Activated CD4-positive, alpha-beta T cell treated with anti-CD3 and anti-CD28 coated beads, Interleukin-2, Interleukin-6, amounts not matched to agents 100 ng/mL and 50 ng/mL, durations not matched to agents 16 hours and 8 hours (primary cell): ENCODE measurements around the gene KANK2.
"Not testable (repeated sequence)": the region's sequence is repeated elsewhere in the genome, so short reads cannot be mapped to it uniquely, and the experiment has no call there.

Experiments used
- DNase-seq: peaks from one replicate; pipeline ENCODE4 v3.0.0-alpha.2; 2020

Gene KANK2

GRCh38 chr19:11169896-11170678, 27.3 kb downstream of the KANK2 start:
- DNase-seq, result no peak

GRCh38 chr19:11168568-11168967, 28.8 kb downstream of the KANK2 start:
- DNase-seq, result no peak

GRCh38 chr19:11166281-11167142, 30.8 kb downstream of the KANK2 start:
- DNase-seq, result no peak

GRCh38 chr19:11165486-11166030, 31.8 kb downstream of the KANK2 start:
- DNase-seq, result no peak

- no peak for DNase-seq
Observed at GRCh38 chr19:11164879-11165406, 32.4 kb downstream of the KANK2 start.

- no peak for DNase-seq
Observed at GRCh38 chr19:11164296-11164695, 33.0 kb downstream of the KANK2 start.

- DNase-seq, result not testable (repeated sequence)
Observed at GRCh38 chr19:11160440-11160768, 36.9 kb downstream of the KANK2 start.

GRCh38 chr19:11159598-11160439, 37.5 kb downstream of the KANK2 start:
- no peak for DNase-seq

- DNase-seq, result peak; percentile 99
Observed at GRCh38 chr19:11155373-11156120, 41.8 kb downstream of the KANK2 start, which contains the start of gene SPC24. SPC24 (minus strand) TSS chr19:11155782; CDS start chr19:11155776, 6 bp downstream.

GRCh38 chr19:11154683-11155047, 42.7 kb downstream of the KANK2 start:
- DNase-seq, result no peak

GRCh38 chr19:11152318-11153062, 44.9 kb downstream of the KANK2 start:
- DNase-seq, result no peak

GRCh38 chr19:11151181-11151580, 46.2 kb downstream of the KANK2 start:
- no peak for DNase-seq

- no peak for DNase-seq
Observed at GRCh38 chr19:11148001-11148400, 49.3 kb downstream of the KANK2 start.

- DNase-seq, result no peak
Observed at GRCh38 chr19:11145536-11145924, 51.8 kb downstream of the KANK2 start.

- no peak for DNase-seq
Observed at GRCh38 chr19:11142528-11143171, 54.7 kb downstream of the KANK2 start.

- no peak for DNase-seq
Observed at GRCh38 chr19:11141937-11142527, 55.3 kb downstream of the KANK2 start.

- no peak for DNase-seq
Observed at GRCh38 chr19:11140896-11141295, 56.4 kb downstream of the KANK2 start.

GRCh38 chr19:11140023-11140538, 57.3 kb downstream of the KANK2 start:
- not testable (repeated sequence) for DNase-seq

GRCh38 chr19:11138601-11139300, 58.6 kb downstream of the KANK2 start:
- DNase-seq, result no peak
